Stimulated activated naive B cell treated with anti-CD40 and anti-IgM and Interleukin-4, amounts not matched to agents 10 μg/mL and 1 μg/mL and 100 μg/mL, for 72 hours (primary cell): ENCODE data around the gene ELMOD3.
"Not testable (repeated sequence)": the region's sequence is repeated elsewhere in the genome, so short reads cannot be mapped to it uniquely, and the experiment has no call there.

Experiments
- ATAC-seq, 2 donors: fragments of 150-1000 bp; cut with Tn5 transposase; replicated peaks; 2 replicates each; pipeline ENCODE4 v1.10.0; 2021; ENCODE audit warnings: moderate library complexity in 1 of 2
- DNase-seq: peaks from one replicate; pipeline ENCODE4 v3.0.0; 2021
- H3K27ac Mint-ChIP-seq: one replicate; pipeline ENCODE4 v1.8.0; 2022; ENCODE audit warnings: mild to moderate bottlenecking, mixed read lengths
- H3K27me3 Mint-ChIP-seq, 2 donors: one replicate each; pipeline ENCODE4 v1.8.0; 2022; ENCODE audit warnings: mixed read lengths in 2 of 2
- H3K36me3 Mint-ChIP-seq, 2 donors: one replicate each; pipeline ENCODE4 v1.8.0; 2022; ENCODE audit warnings: mixed read lengths in 2 of 2, mild to moderate bottlenecking in 1 of 2
- H3K4me1 Mint-ChIP-seq, 2 donors: one replicate each; pipeline ENCODE4 v1.8.0; 2022; ENCODE audit warnings: mixed read lengths in 2 of 2, mild to moderate bottlenecking in 1 of 2
- H3K4me3 Mint-ChIP-seq, 2 donors: one replicate each; pipeline ENCODE4 v1.8.0; 2022; ENCODE audit warnings: mild to moderate bottlenecking in 2 of 2, mixed read lengths in 2 of 2, moderate library complexity in 1 of 2
- H3K9me3 Mint-ChIP-seq, 2 donors: one replicate each; pipeline ENCODE4 v1.8.0; 2022; ENCODE audit warnings: mixed read lengths in 2 of 2, mild to moderate bottlenecking in 1 of 2

ELMOD3 gene

GRCh38 chr2:85371045-85371444 is 16.5 kb downstream of the ELMOD3 start:
- Mint-ChIP-seq H3K36me3 (peaks cover 24 to 33% of the 10 kb centered on the region in 2 donors), H3K4me3 (no peak overlapping the region)
- no peak for ATAC-seq

DNA sequence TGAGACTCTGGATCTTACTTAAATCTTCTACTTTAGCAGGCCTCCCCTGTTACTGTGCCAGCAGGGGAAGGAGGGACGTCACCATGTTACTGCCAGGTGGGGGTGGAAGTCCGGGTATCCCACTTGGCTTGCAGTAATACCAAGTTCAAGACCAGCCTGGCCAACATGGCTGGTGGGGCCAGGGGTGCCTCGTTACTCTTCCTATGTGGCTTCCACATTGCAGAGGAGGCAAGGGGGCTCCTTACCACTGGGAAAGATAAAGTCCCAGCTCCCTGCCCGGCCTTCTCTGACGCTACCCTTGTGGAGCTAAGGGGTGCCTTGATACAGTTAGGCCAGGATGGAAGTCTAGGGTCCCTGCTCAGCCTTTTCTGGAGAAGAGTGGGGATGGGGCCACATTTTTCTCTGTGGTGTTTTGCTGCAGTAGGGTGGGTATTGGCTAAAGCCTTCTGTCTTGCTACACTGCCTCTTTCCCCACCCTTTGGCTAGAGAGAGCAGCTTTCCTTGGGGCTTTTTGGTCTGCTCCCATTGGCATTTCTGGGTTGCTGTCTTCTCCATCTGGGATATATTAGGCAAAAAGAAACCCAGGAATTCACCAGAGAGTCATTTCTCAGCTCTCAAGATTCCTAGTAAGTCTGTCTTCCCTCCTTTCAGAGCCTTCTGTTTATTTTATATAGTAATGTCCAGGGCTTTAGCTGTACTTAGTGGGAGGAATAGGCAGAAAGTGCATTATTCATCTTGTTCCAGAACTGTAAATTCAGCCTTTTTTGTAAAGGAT is 21.9 kb downstream of the ELMOD3 start:
- H3K27ac Mint-ChIP-seq: no peak overlapping the region
- H3K36me3 Mint-ChIP-seq: peaks cover 52 to 60% of the 10 kb centered on the region in 2 donors

More at GRCh38 chr2:85371045-85371444, 16.5 kb downstream of the ELMOD3 start:
- no peaks in the 10 kb centered on the region for H3K27me3 Mint-ChIP-seq
- H3K4me1 Mint-ChIP-seq: no peaks in the 10 kb centered on the region
- peaks cover 0 to 2% of the 10 kb centered on the region in 2 donors for H3K9me3 Mint-ChIP-seq
- no peak overlapping the region for H3K27ac Mint-ChIP-seq
- no peak for DNase-seq

GRCh38 chr2:85377083-85377482 is 22.5 kb downstream of the ELMOD3 start:
- peaks cover 56 to 62% of the 10 kb centered on the region in 2 donors for H3K36me3 Mint-ChIP-seq
- H3K27me3 Mint-ChIP-seq: no peaks in the 10 kb centered on the region
- no peak overlapping the region for H3K4me3 Mint-ChIP-seq
- no peaks in the 10 kb centered on the region for H3K4me1 Mint-ChIP-seq
- no peak overlapping the region for H3K27ac Mint-ChIP-seq
- H3K9me3 Mint-ChIP-seq: peaks cover 0 to 3% of the 10 kb centered on the region in 2 donors
- DNase-seq (no peak), ATAC-seq (no peak)

More for the DNA sequence above, 21.9 kb downstream of the ELMOD3 start:
- H3K9me3 Mint-ChIP-seq: peaks cover 0 to 3% of the 10 kb centered on the region in 2 donors
- no peaks in the 10 kb centered on the region for H3K27me3 Mint-ChIP-seq
- no peaks in the 10 kb centered on the region for H3K4me1 Mint-ChIP-seq
- DNase-seq (no peak), ATAC-seq (no peak)
- H3K4me3 Mint-ChIP-seq: no peak overlapping the region

GRCh38 chr2:85378257-85378656 is 23.7 kb downstream of the ELMOD3 start:
- ATAC-seq: no peak
- H3K27me3 Mint-ChIP-seq: no peaks in the 10 kb centered on the region
- peaks cover 59 to 65% of the 10 kb centered on the region in 2 donors for H3K36me3 Mint-ChIP-seq

GRCh38 chr2:85380048-85380447 is 25.5 kb downstream of the ELMOD3 start:
- H3K4me1 Mint-ChIP-seq: peaks cover 0 to 2% of the 10 kb centered on the region in 2 donors
- ATAC-seq (no peak), DNase-seq (no peak)
- no peaks in the 10 kb centered on the region for H3K27me3 Mint-ChIP-seq
- H3K36me3 Mint-ChIP-seq: peaks cover 57 to 66% of the 10 kb centered on the region in 2 donors
- no peak overlapping the region for H3K27ac Mint-ChIP-seq
- no peak overlapping the region for H3K4me3 Mint-ChIP-seq
- H3K9me3 Mint-ChIP-seq: peaks cover 0 to 1% of the 10 kb centered on the region in 2 donors

More at GRCh38 chr2:85378257-85378656, 23.7 kb downstream of the ELMOD3 start:
- DNase-seq: no peak
- no peaks in the 10 kb centered on the region for H3K4me1 Mint-ChIP-seq
- H3K4me3 Mint-ChIP-seq: no peak overlapping the region
- H3K9me3 Mint-ChIP-seq: peaks cover 0 to 3% of the 10 kb centered on the region in 2 donors
- no peak overlapping the region for H3K27ac Mint-ChIP-seq

DNA sequence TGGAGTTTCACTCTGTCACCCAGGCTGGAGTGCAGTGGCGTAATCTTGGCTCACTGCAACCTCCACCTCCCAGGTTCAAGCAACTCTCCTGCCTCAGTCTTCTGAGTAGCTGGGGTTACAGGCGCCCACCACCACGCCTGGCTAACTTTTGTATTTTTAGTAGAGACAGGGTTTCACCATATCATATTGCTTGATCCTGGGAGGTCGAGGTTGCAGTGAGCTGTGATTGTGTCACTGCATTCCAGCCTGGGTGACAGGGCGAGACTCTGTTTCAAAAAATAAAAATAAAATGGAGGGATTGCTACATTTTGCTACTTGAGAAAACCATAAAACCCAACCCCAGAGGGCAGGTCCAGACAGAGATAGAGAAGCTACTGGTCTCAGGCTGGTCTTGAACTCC is 28.6 kb downstream of the ELMOD3 start:
- peaks cover 40 to 48% of the 10 kb centered on the region in 2 donors for H3K36me3 Mint-ChIP-seq
- ATAC-seq, H3K9me3 Mint-ChIP-seq, H3K27ac Mint-ChIP-seq, H3K4me1 Mint-ChIP-seq, DNase-seq, H3K27me3 Mint-ChIP-seq, H3K4me3 Mint-ChIP-seq: not testable (repeated sequence)

DNA sequence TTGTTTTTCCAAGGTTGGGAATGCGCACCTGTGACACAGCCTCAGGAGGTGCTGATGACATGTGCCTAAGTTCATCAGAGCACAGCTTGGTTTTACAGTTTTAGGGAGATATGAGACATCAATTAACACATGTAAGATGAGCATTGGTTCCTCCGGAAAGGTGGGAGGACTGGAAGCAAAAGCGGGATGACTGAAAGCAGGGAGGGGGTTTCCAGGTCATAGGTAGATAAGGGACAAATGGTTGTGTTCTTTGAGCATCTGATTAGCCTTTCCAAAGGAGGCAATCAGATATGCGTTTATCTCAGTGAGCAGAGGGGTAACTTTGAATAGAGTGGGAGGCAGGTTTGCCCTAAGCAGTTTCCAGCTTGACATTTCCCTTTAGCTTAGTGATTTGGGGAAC is 29.3 kb downstream of the ELMOD3 start:
- Mint-ChIP-seq H3K4me1 (peaks cover 0 to 3% of the 10 kb centered on the region in 2 donors), H3K4me3 (no peak overlapping the region), H3K27me3 (no peaks in the 10 kb centered on the region), H3K9me3 (peaks cover 0 to 1% of the 10 kb centered on the region in 2 donors), H3K27ac (no peak overlapping the region), H3K36me3 (peaks cover 33 to 41% of the 10 kb centered on the region in 2 donors)
- ATAC-seq (no peak), DNase-seq (no peak)

DNA sequence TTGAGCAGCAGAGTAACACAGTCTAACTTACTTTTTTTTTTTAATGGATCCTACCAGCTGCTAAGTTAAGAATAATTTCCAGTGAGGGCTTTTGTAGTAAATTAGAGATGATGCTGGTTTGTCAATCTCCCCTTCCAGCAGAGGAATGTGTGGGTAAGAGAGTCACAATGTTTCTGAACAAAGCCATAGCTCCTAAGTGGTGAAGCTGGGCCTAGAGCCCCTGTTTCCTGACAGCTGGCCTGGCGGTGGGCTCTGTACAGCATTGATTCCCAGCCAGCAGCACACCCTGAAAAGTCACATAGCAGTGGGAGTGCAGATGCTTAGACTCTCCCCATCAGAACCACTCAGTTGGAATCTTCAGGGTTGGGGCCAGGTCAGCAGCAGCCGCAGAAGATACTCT is 31.2 kb downstream of the ELMOD3 start:
- peaks cover 0 to 3% of the 10 kb centered on the region in 2 donors for H3K4me1 Mint-ChIP-seq
- H3K27ac Mint-ChIP-seq: peak overlapping the region; percentile 65
- DNase-seq (no peak), ATAC-seq (no peak)
- H3K4me3 Mint-ChIP-seq: no peak overlapping the region
- H3K27me3 Mint-ChIP-seq: no peaks in the 10 kb centered on the region
- no peaks in the 10 kb centered on the region for H3K9me3 Mint-ChIP-seq
- H3K36me3 Mint-ChIP-seq: peaks cover 38 to 42% of the 10 kb centered on the region in 2 donors

DNA sequence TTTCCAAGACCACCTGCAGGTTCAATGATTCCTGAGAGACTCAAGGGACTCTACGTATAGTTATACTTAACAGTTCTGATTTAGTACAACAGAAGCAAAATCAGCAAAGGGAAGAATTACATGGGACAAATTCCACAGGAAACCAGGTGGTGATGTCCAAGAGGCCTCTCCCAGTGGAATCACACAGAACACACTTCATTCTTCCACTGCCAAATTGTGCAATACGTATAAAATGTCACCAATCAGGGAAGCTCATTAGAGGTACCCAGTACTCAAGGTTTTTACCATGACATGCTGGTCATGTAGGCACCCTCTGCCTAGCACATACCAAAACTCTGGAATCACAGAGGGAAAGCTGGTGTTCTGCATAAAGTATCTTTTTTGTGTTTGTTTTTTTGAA is 33.2 kb downstream of the ELMOD3 start:
- H3K4me1 Mint-ChIP-seq: peaks cover 12 to 19% of the 10 kb centered on the region in 2 donors
- H3K27ac Mint-ChIP-seq: no peak overlapping the region
- peaks cover 30 to 43% of the 10 kb centered on the region in 2 donors for H3K36me3 Mint-ChIP-seq
- no peak for DNase-seq
- no peaks in the 10 kb centered on the region for H3K9me3 Mint-ChIP-seq
- H3K27me3 Mint-ChIP-seq: no peaks in the 10 kb centered on the region
- H3K4me3 Mint-ChIP-seq: no peak overlapping the region
- ATAC-seq: no peak

- no peak for ATAC-seq
- H3K9me3 Mint-ChIP-seq: no peaks in the 10 kb centered on the region
Measured at GRCh38 chr2:85388878-85389538, 34.4 kb downstream of the ELMOD3 start.

DNA sequence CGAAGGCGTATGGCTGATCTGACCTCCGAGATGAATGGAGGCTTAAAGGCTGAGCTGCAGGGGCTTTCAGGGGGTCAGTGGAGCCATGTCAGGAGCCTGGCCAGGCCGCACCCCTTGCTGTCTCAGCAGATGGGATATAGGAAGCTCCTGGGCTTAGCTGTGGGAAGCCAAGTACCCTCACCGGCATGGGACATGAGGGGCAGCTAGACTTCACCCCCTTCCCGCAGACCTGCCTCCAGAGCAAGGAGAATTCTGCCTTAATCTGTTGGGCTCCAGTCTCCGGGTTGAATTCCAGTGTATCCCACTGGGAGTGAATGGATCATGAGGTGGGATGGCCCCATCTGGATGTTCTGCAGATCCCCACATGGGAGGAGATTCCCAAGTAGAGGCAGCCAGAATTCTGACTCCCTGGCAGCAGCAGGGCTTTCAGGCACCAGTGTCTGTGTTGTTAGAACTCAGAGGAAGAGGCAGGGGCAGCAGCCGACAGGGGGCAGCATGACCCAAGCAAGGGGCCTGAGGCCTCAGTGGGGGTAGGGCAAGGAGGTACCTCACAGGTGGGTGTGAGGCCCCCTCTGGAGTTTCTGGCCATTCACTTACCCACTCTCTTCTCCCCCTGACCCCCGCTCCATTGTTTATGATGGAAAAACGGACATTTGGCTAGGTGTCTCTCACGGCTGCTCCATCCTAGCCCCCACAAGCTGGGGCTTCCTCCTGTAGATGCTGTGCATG is 36.5 kb downstream of the ELMOD3 start:
- no peaks in the 10 kb centered on the region for H3K27me3 Mint-ChIP-seq
- no peaks in the 10 kb centered on the region for H3K9me3 Mint-ChIP-seq
- ATAC-seq (peak; percentile 54 to 69), DNase-seq (peak; percentile 32)
- peak overlapping the region; percentile 81 for H3K27ac Mint-ChIP-seq
- peaks cover 18 to 36% of the 10 kb centered on the region in 2 donors for H3K36me3 Mint-ChIP-seq
- no peak overlapping the region for H3K4me3 Mint-ChIP-seq
- peaks cover 19 to 36% of the 10 kb centered on the region in 2 donors for H3K4me1 Mint-ChIP-seq

More at GRCh38 chr2:85388878-85389538, 34.4 kb downstream of the ELMOD3 start:
- Mint-ChIP-seq H3K4me3 (no peak overlapping the region), H3K27ac (peak overlapping the region; percentile 56), H3K27me3 (no peaks in the 10 kb centered on the region), H3K36me3 (peaks cover 25 to 37% of the 10 kb centered on the region in 2 donors), H3K4me1 (peaks cover 17 to 27% of the 10 kb centered on the region in 2 donors)
- DNase-seq: no peak

GRCh38 chr2:85393836-85394235 is 39.3 kb downstream of the ELMOD3 start:
- H3K4me1 Mint-ChIP-seq: peaks cover 24 to 36% of the 10 kb centered on the region in 2 donors
- H3K9me3 Mint-ChIP-seq: no peaks in the 10 kb centered on the region
- H3K36me3 Mint-ChIP-seq: peaks cover 36 to 59% of the 10 kb centered on the region in 2 donors
- DNase-seq: no peak
- H3K4me3 Mint-ChIP-seq: no peak overlapping the region
- no peak for ATAC-seq
- H3K27ac Mint-ChIP-seq: peak overlapping the region; percentile 48
- H3K27me3 Mint-ChIP-seq: no peaks in the 10 kb centered on the region

- no peak for DNase-seq
- no peaks in the 10 kb centered on the region for H3K27me3 Mint-ChIP-seq
- no peak overlapping the region for H3K4me3 Mint-ChIP-seq
- H3K4me1 Mint-ChIP-seq: peaks cover 24 to 36% of the 10 kb centered on the region in 2 donors
- peaks cover 37 to 59% of the 10 kb centered on the region in 2 donors for H3K36me3 Mint-ChIP-seq
- no peaks in the 10 kb centered on the region for H3K9me3 Mint-ChIP-seq
- no peak for ATAC-seq
- H3K27ac Mint-ChIP-seq: peak overlapping the region; percentile 48
Measured at GRCh38 chr2:85394261-85394681, 39.7 kb downstream of the ELMOD3 start.

- ATAC-seq: no peak
- H3K9me3 Mint-ChIP-seq: no peaks in the 10 kb centered on the region
- DNase-seq: no peak
- H3K4me3 Mint-ChIP-seq: no peak overlapping the region
- H3K36me3 Mint-ChIP-seq: peaks cover 35 to 57% of the 10 kb centered on the region in 2 donors
- H3K27me3 Mint-ChIP-seq: no peaks in the 10 kb centered on the region
- H3K27ac Mint-ChIP-seq: peak overlapping the region; percentile 42
- H3K4me1 Mint-ChIP-seq: peaks cover 24 to 36% of the 10 kb centered on the region in 2 donors
Measured at GRCh38 chr2:85394976-85395375, 40.4 kb downstream of the ELMOD3 start.
